ENCODE data around the gene GGTLC1.

GGTLC1 gene

GRCh38 chr20:23966298-23966697 lies 22.3 kb downstream of the GGTLC1 start:
- DNase-seq (ENCODE audit: low read depth in 2 of 2), result no peak

DNA sequence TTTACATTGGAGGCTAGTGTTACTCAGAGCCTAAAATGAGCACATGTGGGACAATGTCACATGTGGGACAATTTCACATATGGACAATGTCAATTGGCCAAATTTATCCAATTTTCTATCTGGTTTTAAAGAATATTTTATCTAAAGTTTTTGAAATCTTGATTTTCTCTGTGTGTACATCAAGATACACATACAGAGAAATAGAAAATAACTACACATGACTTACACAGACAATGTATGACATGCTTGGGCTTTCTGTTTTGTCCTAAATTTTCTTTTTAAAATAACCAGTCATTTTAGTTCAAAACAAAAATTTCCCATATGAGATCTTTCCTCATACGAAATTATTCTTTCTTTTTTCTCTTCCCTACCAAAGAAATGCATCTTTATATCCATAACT lies 24.6 kb downstream of the GGTLC1 start:
- DNase-seq (ENCODE audit: low read depth in 2 of 2), result no peak

DNA sequence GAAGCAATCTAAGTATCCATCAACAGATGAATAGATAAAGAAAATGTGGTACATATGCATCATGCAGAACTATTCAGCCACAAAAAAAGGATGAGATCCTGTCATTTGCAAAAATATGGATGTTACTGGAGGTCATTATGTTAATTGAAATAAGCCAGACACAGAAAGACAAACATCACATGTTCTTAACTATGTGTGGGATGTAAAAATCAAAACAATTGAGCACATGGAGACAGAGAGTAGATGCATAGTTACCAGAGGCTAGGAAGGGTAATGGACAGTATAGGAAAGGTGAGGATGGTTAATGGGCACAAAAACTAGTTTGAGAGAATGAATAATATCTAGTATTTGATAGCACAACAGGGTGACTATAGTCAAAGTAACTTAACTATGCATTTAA lies 26.3 kb downstream of the GGTLC1 start:
- DNase-seq (ENCODE audit: low read depth in 2 of 2), result no peak

- no peak for DNase-seq (ENCODE audit: low read depth in 2 of 2)
Measured at GRCh38 chr20:23959054-23959453, 29.5 kb downstream of the GGTLC1 start.

DNA sequence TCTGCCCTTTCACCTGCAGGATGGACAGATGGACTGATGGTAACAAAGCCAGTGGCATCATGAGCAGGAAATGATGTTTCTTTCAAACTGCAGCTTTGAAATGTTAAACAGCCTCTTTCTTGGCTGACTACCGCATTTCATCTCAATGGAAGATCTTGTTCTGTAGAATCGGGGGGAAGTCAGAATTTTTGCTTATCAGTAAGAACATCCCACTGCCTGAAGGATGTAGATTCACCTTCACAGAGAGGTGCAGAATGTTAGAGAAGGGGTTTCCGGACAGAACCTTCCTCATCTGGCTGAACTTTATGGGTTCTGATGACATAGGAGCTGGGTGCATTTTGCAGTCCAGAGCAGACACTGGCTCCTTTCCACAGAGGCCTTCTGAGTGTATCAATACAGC lies 32.7 kb downstream of the GGTLC1 start:
- DNase-seq (ENCODE audit: low read depth in 2 of 2), result no peak

DNA sequence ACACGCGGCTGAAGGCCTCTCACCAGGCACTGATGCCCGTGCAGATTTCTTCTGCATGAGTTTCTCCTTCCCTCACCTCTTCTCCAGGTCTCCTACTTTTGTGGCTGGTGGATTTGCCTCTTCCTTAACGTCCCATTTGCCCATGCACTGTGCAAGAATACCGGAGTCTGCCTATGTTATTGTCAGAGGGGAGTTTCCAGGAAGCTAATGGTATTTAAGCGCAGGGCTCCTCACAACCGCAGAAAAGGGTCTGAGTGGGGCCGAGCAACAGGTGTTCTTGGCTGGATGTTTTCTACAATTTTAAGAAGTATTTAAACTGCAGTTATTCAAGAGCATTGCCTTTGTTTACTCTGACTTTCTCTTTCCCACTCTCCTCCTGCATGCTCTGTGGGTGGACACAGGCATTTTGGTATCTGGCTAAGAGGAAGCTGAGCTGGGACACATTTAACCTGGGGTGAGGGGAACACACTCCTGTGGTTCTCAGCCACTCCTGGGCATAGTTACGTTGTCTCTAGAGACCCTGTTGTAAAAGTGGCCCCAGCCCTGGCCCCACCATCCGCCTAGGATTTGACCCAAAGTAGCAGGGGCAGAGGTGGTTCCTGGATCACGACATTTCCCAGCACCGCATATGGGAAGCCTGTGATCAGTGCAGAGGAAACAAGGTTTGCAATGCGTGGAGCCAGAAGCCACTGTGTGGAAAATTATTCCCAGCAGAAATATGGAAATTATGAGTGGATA lies 34.4 kb downstream of the GGTLC1 start:
- DNase-seq (ENCODE audit: low read depth in 2 of 2), result no peak

GRCh38 chr20:23946206-23946605 lies 42.4 kb downstream of the GGTLC1 start:
- DNase-seq (ENCODE audit: low read depth in 2 of 2), result no peak

- DNase-seq (ENCODE audit: low read depth in 2 of 2), result no peak
Measured at GRCh38 chr20:23943304-23943703, 45.3 kb downstream of the GGTLC1 start.

DNA sequence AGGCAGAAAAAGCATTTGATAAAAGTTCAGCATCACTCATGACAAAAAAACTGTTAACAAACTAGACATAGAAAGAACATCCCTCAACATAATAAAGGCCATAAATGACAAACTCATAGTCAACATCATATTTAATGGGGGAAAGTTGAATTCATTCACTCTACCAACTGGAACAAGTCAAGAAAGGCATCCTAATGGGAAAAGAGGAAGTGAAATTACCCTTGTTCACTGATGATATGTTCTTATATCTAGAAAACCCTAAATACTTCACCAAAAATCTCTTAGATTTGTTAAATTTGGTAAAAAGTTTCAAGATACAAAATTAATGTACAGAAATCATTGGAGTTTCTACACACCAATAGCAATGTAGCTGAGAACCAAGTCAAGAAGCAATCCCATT lies 48.9 kb downstream of the GGTLC1 start:
- no peak for DNase-seq (ENCODE audit: low read depth in 2 of 2)

DNA sequence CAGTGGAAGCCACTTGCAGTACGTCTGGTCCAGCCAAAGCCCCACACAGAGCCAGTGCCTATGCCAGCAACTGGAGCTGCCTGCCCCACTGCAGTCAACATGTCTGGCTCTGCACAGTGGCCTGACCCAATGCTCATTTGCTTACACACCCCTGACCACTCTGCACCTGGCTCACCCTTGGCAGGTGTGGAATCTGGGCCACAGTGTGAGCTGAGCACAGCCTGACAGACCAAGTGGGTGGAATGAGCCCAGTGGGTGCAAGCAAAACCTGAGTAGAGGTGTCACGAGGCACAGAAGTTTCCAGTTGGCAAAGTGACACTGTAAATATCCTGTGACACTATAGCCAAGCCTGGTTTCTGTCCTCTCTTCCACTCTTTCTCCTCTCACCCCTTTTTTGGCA lies 49.5 kb downstream of the GGTLC1 start:
- DNase-seq (ENCODE audit: low read depth in 2 of 2), result no peak

- DNase-seq (ENCODE audit: low read depth in 2 of 2), result no peak
Measured at GRCh38 chr20:23938118-23938438, 50.5 kb downstream of the GGTLC1 start.

DNA sequence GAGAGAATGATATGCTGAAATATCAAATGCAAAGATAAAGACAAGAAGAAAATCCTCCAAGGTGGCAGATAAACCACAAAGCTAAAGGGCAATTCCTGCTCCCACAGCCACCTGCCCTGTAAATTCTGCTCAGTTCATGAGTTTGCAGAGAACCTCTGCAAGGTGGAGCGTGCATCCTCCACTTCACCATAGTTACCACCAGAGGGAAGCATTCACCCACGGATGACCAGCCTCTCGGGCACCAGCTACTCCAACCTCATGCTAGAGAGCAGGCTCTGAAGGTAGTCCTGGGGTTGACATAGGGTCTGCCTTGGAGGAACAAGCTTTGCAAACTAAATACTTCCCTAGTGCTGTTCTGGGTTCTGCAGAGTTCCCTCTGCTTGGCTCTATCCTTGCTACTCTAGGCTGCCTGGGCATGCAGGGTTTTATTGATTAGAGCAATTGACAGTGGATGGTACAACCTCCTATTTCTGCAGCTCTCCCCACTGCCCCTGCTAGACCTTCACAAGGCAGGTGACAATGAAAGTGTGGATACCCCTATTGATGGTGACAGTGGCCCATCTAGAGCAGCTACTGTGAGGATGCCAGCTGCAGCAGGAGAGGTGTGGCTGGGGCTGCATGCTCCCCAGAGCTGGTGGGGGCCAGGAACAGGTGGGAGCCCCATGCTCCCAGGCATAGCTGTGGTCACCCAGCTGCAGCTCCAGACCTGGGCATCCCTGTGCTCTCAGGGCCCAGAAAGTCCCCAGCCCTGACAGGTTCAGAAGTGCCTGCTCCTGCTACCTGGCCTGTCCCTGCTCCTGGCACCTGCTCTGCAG lies 51.1 kb downstream of the GGTLC1 start:
- DNase-seq (ENCODE audit: low read depth in 2 of 2), result peak; percentile 20 to 32
